PC-3 (cell line): Measurements from ENCODE around the gene NTMT2. TPM values are rescaled to one million over a fixed set of nuclear protein-coding genes. Genes with fewer than 3 reads are reported as not detected.

ENCODE experiments used
- ATAC-seq: fragments of 200-7000 bp; cut with Tn5 transposase; 2 replicates; pipeline ENCODE4 v1.9.1; 2020; ENCODE audit warnings: mild to moderate bottlenecking, moderate library complexity
- BruUV-seq: library from RNA; stranded (reverse); fragments of 400-500 nt; replicated peaks from 2 replicates; lab custom pipeline; 2021; lab: Mats Ljungman, UMichigan
- CTCF ChIA-PET: fragments of 300-600 bp; sonication (Branson Sonifier 250); formaldehyde crosslinking; loops from one replicate; lab custom pipeline; 2022; ENCODE audit warnings: antibody characterized with exemption; lab: Charles Lee
- POLR2A ChIA-PET: fragments of 300-600 bp; sonication (Branson Sonifier 250); formaldehyde crosslinking; loops from one replicate; lab custom pipeline; 2022; ENCODE audit warnings: antibody characterized with exemption; ENCODE audit not compliant: unreplicated experiment; lab: Charles Lee
- DNase-seq: peaks from one replicate; pipeline ENCODE4 v3.0.0-alpha.2; 2015
- H2AFZ ChIP-seq: fragments of 300-600 bp; sonication (generic); 2 replicates; pipeline ENCODE4 v1.6.0; 2016; ENCODE audit warnings: antibody characterized with exemption, low read length
- H3F3A ChIP-seq: fragments of 300-600 bp; sonication (generic); one replicate; pipeline ENCODE4 v1.6.0; 2017; ENCODE audit warnings: antibody characterized with exemption, low read length, control low read depth, mild to moderate bottlenecking; ENCODE audit not compliant: unreplicated experiment
- H3K27ac ChIP-seq: fragments of 300-600 bp; sonication (generic); 2 replicates; pipeline ENCODE4 v1.5.1; 2016; ENCODE audit warnings: mild to moderate bottlenecking, low read length
- H3K27me3 ChIP-seq: fragments of 300-600 bp; sonication (generic); 2 replicates; pipeline ENCODE4 v1.6.1; 2016; ENCODE audit warnings: low read length, mixed read lengths
- H3K36me3 ChIP-seq: fragments of 300-600 bp; sonication (generic); 2 replicates; pipeline ENCODE4 v1.6.1; 2016; ENCODE audit warnings: low read depth, mixed run types, low read length, mixed read lengths
- H3K4me1 ChIP-seq: fragments of 300-600 bp; sonication (generic); 2 replicates; pipeline ENCODE4 v1.5.1; 2016; ENCODE audit warnings: low read length; ENCODE audit not compliant: insufficient read depth
- H3K4me2 ChIP-seq: fragments of 300-600 bp; sonication (generic); 2 replicates; pipeline ENCODE4 v1.6.0; 2016; ENCODE audit warnings: low read length
- H3K4me3 ChIP-seq: fragments of 300-600 bp; sonication (generic); 2 replicates; pipeline ENCODE4 v1.5.1; 2016; ENCODE audit warnings: mild to moderate bottlenecking, low read length, mixed read lengths
- H3K79me2 ChIP-seq: fragments of 300-600 bp; sonication (generic); 2 replicates; pipeline ENCODE4 v1.6.1; 2017; ENCODE audit warnings: low read length, mixed read lengths
- H3K9ac ChIP-seq: fragments of 300-600 bp; sonication (generic); 2 replicates; pipeline ENCODE4 v1.6.0; 2016; ENCODE audit warnings: mild to moderate bottlenecking, low read length
- H3K9me2 ChIP-seq: fragments of 300-600 bp; sonication (generic); replicated peaks from 2 replicates; pipeline ENCODE4 v1.6.1; 2016; ENCODE audit warnings: mixed run types, low read length, mixed read lengths
- H3K9me3 ChIP-seq: fragments of 300-600 bp; sonication (generic); 2 replicates; pipeline ENCODE4 v1.6.1; 2016; ENCODE audit warnings: low read length, mixed read lengths
- H4K20me1 ChIP-seq: fragments of 300-600 bp; sonication (generic); 2 replicates; pipeline ENCODE4 v1.6.1; 2016; ENCODE audit warnings: low read length, mixed read lengths
- CTCF ChIP-seq: fragments of 300-600 bp; sonication (generic); conservative IDR thresholded peaks from 2 replicates; pipeline ENCODE4 v1.5.1; 2017; ENCODE audit warnings: antibody characterized with exemption, low read depth, mild to moderate bottlenecking, low read length
- EZH2 ChIP-seq: fragments of 300-600 bp; sonication (generic); IDR thresholded peaks from one replicate; pipeline ENCODE4 v1.6.1; 2017; ENCODE audit warnings: antibody characterized with exemption, mild to moderate bottlenecking, low read length; ENCODE audit not compliant: unreplicated experiment
- EZH2phosphoT487 ChIP-seq: fragments of 300-600 bp; sonication (generic); IDR thresholded peaks from 2 replicates; pipeline ENCODE4 v1.6.1; 2018; ENCODE audit warnings: mild to moderate bottlenecking, antibody characterized with exemption, low read length, borderline replicate concordance
- intact Hi-C: fragments of 100-400 bp; cut with micrococcal nuclease; formaldehyde crosslinking; loops from 2 replicates; pipeline ENCODE4 v1.9.0; 2023
- total RNA-seq: library from RNA; depleted of rRNA; stranded (reverse); fragments of >200 nt; gene quantifications from 2 replicates; pipeline ENCODE4 v1.2.3, GENCODE V29; 2014

Gene NTMT2
- total RNA-seq, 1 experiment from 2014 or later = not detected

DNA sequence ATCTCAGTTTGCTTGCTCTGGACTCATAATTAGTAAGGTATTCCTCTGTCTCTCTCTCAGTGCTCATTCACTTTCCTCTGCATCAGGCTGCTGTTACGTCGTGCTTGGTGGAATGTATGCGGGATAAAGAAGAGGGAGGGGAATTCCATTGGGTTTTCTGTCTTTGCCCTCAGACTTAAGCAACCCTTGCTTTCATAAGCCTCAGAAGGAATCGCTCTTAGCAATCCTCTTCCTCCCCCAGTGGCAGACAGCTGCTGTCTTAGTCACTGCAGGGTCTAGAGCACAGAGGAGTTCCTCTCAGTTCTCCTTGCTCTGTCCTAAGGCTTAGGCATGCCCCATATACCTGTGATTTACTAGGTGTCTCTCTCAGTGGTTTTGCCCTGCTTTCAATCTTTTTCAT is 19.1 kb upstream of the NTMT2 start:
- CTCF ChIA-PET = no interaction called here
- no peaks in the 10 kb centered on the region for H3K36me3 ChIP-seq
- no peak for DNase-seq
- no peaks in the 10 kb centered on the region for H3K79me2 ChIP-seq
- TF ChIP-seq CTCF = no peak
- no peak for TF ChIP-seq EZH2phosphoT487
- TF ChIP-seq EZH2 = no peak
- no peaks in the 10 kb centered on the region for H3K4me1 ChIP-seq
- no TSS peak for BruUV-seq
- no peak overlapping the region for H3K4me3 ChIP-seq
- no peaks in the 10 kb centered on the region for H3K9me2 ChIP-seq
- ATAC-seq = no peak
- intact Hi-C loops = no loop called here
- no peaks in the 10 kb centered on the region for H3K27me3 ChIP-seq
- H4K20me1 ChIP-seq = no peaks in the 10 kb centered on the region
- no peak overlapping the region for H3K27ac ChIP-seq
- no peak overlapping the region for H3K4me2 ChIP-seq
- no peaks in the 10 kb centered on the region for H3F3A ChIP-seq
- H2AFZ ChIP-seq = no peak overlapping the region
- H3K9me3 ChIP-seq = no peaks in the 10 kb centered on the region
- H3K9ac ChIP-seq = no peak overlapping the region
- POLR2A ChIA-PET = no interaction called here

DNA sequence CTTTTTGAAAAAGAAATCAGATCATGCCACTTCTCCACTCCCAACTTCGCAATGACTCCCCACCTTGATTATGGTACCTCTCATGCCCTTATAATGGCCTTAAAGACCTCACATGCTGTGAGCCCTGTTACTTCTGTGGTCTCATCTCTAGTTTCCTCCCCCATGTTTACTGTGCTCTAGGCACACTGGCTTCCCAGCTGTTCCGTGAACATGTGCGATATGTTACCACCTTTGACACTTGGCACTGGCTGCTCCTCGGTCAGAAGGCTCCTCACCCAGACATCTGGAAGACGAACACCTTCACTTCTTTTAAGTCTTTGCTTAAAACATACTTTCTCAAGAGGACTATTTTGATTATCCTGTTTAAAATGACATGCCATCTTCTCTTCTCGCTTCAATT is 14.3 kb upstream of the NTMT2 start:
- intact Hi-C loops = no loop called here
- ATAC-seq = no peak
- Histone ChIP-seq H3K9me3 (no peaks in the 10 kb centered on the region), H3K79me2 (no peaks in the 10 kb centered on the region), H3K4me3 (no peak overlapping the region), H3K4me1 (no peaks in the 10 kb centered on the region), H3K36me3 (no peaks in the 10 kb centered on the region), H3K9ac (no peak overlapping the region), H3K4me2 (no peak overlapping the region), H4K20me1 (no peaks in the 10 kb centered on the region), H3K27me3 (no peaks in the 10 kb centered on the region), H2AFZ (no peak overlapping the region), H3K9me2 (no peaks in the 10 kb centered on the region), H3F3A (no peaks in the 10 kb centered on the region), H3K27ac (no peak overlapping the region)
- POLR2A ChIA-PET = no interaction called here
- no peak for TF ChIP-seq EZH2
- TF ChIP-seq EZH2phosphoT487 = no peak
- no peak for TF ChIP-seq CTCF
- CTCF ChIA-PET = no interaction called here
- no peak for DNase-seq
- BruUV-seq = no TSS peak

DNA sequence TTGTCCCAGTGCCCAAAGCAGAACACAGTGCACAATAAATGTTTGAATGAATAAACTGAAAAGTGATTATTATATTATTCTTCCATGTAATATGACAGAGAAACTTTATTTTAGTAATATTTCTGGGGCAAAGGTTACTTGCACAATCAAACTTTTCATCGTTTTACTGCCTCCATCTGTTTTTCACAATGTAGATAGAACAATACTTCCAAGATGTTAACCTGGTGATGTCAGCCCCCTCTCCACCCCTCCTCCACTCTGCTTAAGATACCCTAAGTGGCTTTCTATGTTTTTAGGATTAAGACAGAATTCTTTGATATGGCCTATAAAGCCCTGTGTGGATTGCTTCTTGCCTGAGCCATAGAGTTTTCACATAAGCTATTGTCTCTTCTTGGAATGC is 13.8 kb upstream of the NTMT2 start:
- H2AFZ ChIP-seq = no peak overlapping the region
- H3K4me3 ChIP-seq = no peak overlapping the region
- H3K4me2 ChIP-seq = no peak overlapping the region
- no peaks in the 10 kb centered on the region for H3K9me3 ChIP-seq
- ChIA-PET POLR2A (no interaction called here), CTCF (no interaction called here)
- ATAC-seq (no peak), DNase-seq (no peak)
- H3K27me3 ChIP-seq = no peaks in the 10 kb centered on the region
- H3K79me2 ChIP-seq = no peaks in the 10 kb centered on the region
- TF ChIP-seq EZH2 = no peak
- TF ChIP-seq EZH2phosphoT487 = no peak
- TF ChIP-seq CTCF = no peak
- H3K27ac ChIP-seq = no peak overlapping the region
- no peaks in the 10 kb centered on the region for H4K20me1 ChIP-seq
- intact Hi-C loops = no loop called here
- H3K36me3 ChIP-seq = no peaks in the 10 kb centered on the region
- no peak overlapping the region for H3K9ac ChIP-seq
- no peaks in the 10 kb centered on the region for H3K4me1 ChIP-seq
- no peaks in the 10 kb centered on the region for H3F3A ChIP-seq
- H3K9me2 ChIP-seq = no peaks in the 10 kb centered on the region
- BruUV-seq = no TSS peak
